K562 (cell line): ENCODE measurements around the gene CUL5. TPM values are rescaled to one million over a fixed set of nuclear protein-coding genes. Genes with fewer than 3 reads are reported as not detected.
"Not testable (repeated sequence)": the region's sequence is repeated elsewhere in the genome, so short reads cannot be mapped to it uniquely, and the experiment has no call there.

ENCODE experiments used
- ATAC-seq: fragments of 200-7000 bp; cut with Tn5 transposase; 3 replicates; pipeline ENCODE4 v1.9.1; 2020; ENCODE audit warnings: moderate library complexity
- BruUV-seq: library from RNA; stranded (reverse); fragments of 400-500 nt; replicated peaks from 2 replicates; lab custom pipeline; 2021; lab: Mats Ljungman, UMichigan
- CTCF ChIA-PET: fragments of 300-600 bp; formaldehyde crosslinking; extraction: SDS; loops from one replicate; lab custom pipeline; 2021; ENCODE audit warnings: low intra/inter-chr PET ratio; lab: Yijun Ruan, JAX
- POLR2A ChIA-PET: fragments of 300-600, 350-650 bp; sonication (Branson Sonifier 250); formaldehyde crosslinking; extraction: SDS; loops from one replicate; lab custom pipeline; 2021; ENCODE audit warnings: antibody characterized with exemption, inconsistent platforms; lab: Yijun Ruan, JAX
- DNase-seq, 4 experiments: peaks; one replicate each; pipeline versions ENCODE4 v3.0.0 to v3.0.0-alpha.2; 2011 to 2018; ENCODE audit warnings: low spot score in 3 of 4, mixed read lengths in 3 of 4; ENCODE audit errors: extremely low read depth in 1 of 4
- FAIRE-seq: peaks from 2 replicates; lab custom pipeline; 2011; peaks lifted over from hg19 to GRCh38; lab: Jason Lieb, UNC
- H2AFZ ChIP-seq: 2 replicates; pipeline ENCODE4 v1.6.0; 2011; ENCODE audit warnings: low read depth, low read length, control low read depth, inconsistent platforms
- H3K27ac ChIP-seq: fragments of 200-600 bp; 3 replicates; pipeline ENCODE4 v1.8.0; 2011; ENCODE audit warnings: low read depth, mild to moderate bottlenecking, control low read depth, inconsistent platforms, low read length, moderate library complexity, mixed read lengths; ENCODE audit errors: extremely low read depth
- H3K27me3 ChIP-seq, 2 experiments: fragments of 300-600 bp in 1 of 2; 2 replicates in 1 of 2; 3 replicates in 1 of 2; pipeline versions ENCODE4 v1.6.0 to v1.8.0; 2011; ENCODE audit warnings: inconsistent platforms in 2 of 2, low read length in 2 of 2, mild to moderate bottlenecking in 1 of 2, mixed read lengths in 1 of 2, moderate library complexity in 1 of 2; ENCODE audit not compliant: control insufficient read depth in 2 of 2, insufficient read depth in 2 of 2
- H3K36me3 ChIP-seq: fragments of 300-600 bp; 3 replicates; pipeline ENCODE4 v1.8.0; 2011; ENCODE audit warnings: mild to moderate bottlenecking, low read length, inconsistent platforms; ENCODE audit not compliant: control insufficient read depth, insufficient read depth
- H3K4me1 ChIP-seq, 2 experiments: fragments of 200-600 bp in 1 of 2; replicated peaks in 1 of 2; 2 replicates in 1 of 2; 3 replicates in 1 of 2; pipeline versions ENCODE4 v1.5.1 to v1.8.0; 2011; ENCODE audit warnings: inconsistent platforms in 2 of 2, low read length in 2 of 2, mild to moderate bottlenecking in 1 of 2, mixed read lengths in 1 of 2, moderate library complexity in 1 of 2; ENCODE audit not compliant: control insufficient read depth in 2 of 2, insufficient read depth in 2 of 2
- H3K4me2 ChIP-seq: 2 replicates; pipeline ENCODE4 v1.6.1; 2011; ENCODE audit warnings: low read length, control low read depth, inconsistent platforms, mixed read lengths; ENCODE audit not compliant: insufficient read depth
- H3K4me3 ChIP-seq: fragments of 200-600 bp; sonication (generic), shearing (Covaris generic); 2 replicates; pipeline ENCODE4 v1.5.1; 2016; ENCODE audit warnings: control low read depth, inconsistent platforms
- H3K79me2 ChIP-seq: fragments of 200-600 bp; 3 replicates; pipeline ENCODE4 v1.8.0; 2011; ENCODE audit warnings: low read length, inconsistent platforms; ENCODE audit not compliant: control insufficient read depth, insufficient read depth
- H3K9ac ChIP-seq, 2 experiments: 2 replicates each; pipeline versions ENCODE4 v1.6.0 to v1.6.1; 2011; ENCODE audit warnings: low read depth in 2 of 2, low read length in 2 of 2, control low read depth in 1 of 2, inconsistent platforms in 1 of 2, mild to moderate bottlenecking in 1 of 2, mixed read lengths in 1 of 2; ENCODE audit not compliant: insufficient read depth in 1 of 2
- H3K9me1 ChIP-seq: one replicate; pipeline ENCODE4 v1.6.0; 2011; ENCODE audit warnings: inconsistent platforms, mild to moderate bottlenecking, low read length, moderate library complexity; ENCODE audit not compliant: control insufficient read depth, insufficient read depth
- H3K9me3 ChIP-seq: replicated peaks from 2 replicates; pipeline ENCODE4 v1.5.1; 2011; ENCODE audit warnings: low read depth, low read length, inconsistent platforms; ENCODE audit not compliant: control insufficient read depth, insufficient read depth
- H4K20me1 ChIP-seq: replicated peaks from 2 replicates; pipeline ENCODE4 v1.6.1; 2011; ENCODE audit warnings: low read length, inconsistent platforms, mixed read lengths; ENCODE audit not compliant: control insufficient read depth, insufficient read depth
- ZNF121 ChIP-seq: sonication (generic); formaldehyde crosslinking; conservative IDR thresholded peaks from 2 replicates; pipeline ENCODE4 v1.8.0; 2022; ENCODE audit warnings: missing genetic modification reagents
- WGBS: fragments of 100-300 bp; shearing (Covaris generic); methylation state at CpG from one replicate; pipeline ENCODE4 v1.1.6; 2016; ENCODE audit warnings: low coverage, mixed read lengths; ENCODE audit not compliant: insufficient coverage; ENCODE audit errors: missing lambda C conversion rate; 5-methylcytosine and 5-hydroxymethylcytosine counted together
- in situ Hi-C: fragments of 300-500 bp; cut with MboI; formaldehyde crosslinking; loops from 4 replicates; pipeline ENCODE4 v1.15.0; 2018; ENCODE audit warnings: inconsistent platforms, mixed read lengths
- intact Hi-C: fragments of 100-400 bp; cut with micrococcal nuclease; formaldehyde crosslinking; loops from 2 replicates; pipeline ENCODE4 v1.14.2; 2022
- polyA plus RNA-seq, 8 experiments: library from polyadenylated mRNA; depleted of rRNA in 4 of 8; stranded (reverse) in 5 of 8; unstranded in 3 of 8; fragments of >200 nt; fragmentation: Nextera tagmentation in 2 of 8; fragmentation: Illumina TruSeq in 1 of 8; extraction: Ambion mirVana in 2 of 8; extraction: Trizol in 1 of 8; gene quantifications; 2 replicates each; pipeline versions ENCODE4 v1.2.1 to v1.2.3, GENCODE V29; 2011 to 2014; ENCODE audit warnings: inconsistent platforms in 1 of 8, missing spikeins in 1 of 8
- total RNA-seq, 7 experiments: library from RNA; depleted of rRNA in 6 of 7; stranded (reverse); fragments of >200 nt in 6 of 7; fragmentation: Illumina TruSeq in 2 of 7; extraction: Trizol in 2 of 7; gene quantifications; 2 replicates each; pipeline versions ENCODE4 v1.2.1 to v1.2.3, GENCODE V29; 2011 to 2021; ENCODE audit warnings: low replicate concordance in 1 of 7
- TF ChIP-seq, protein P1 (sequence below): fragments of 450-650 bp; IDR thresholded peaks from 2 replicates; pipeline ENCODE4 v1.6.1; 2018; ENCODE audit not compliant: partially characterized antibody

CUL5 gene
- total and polyA plus RNA-seq, 9 of the 15 experiments (the other 6 are each of a cell fraction or from before 2014, with no cell fraction given), result 14.3 to 45.9 (median 23.0) TPM

DNA sequence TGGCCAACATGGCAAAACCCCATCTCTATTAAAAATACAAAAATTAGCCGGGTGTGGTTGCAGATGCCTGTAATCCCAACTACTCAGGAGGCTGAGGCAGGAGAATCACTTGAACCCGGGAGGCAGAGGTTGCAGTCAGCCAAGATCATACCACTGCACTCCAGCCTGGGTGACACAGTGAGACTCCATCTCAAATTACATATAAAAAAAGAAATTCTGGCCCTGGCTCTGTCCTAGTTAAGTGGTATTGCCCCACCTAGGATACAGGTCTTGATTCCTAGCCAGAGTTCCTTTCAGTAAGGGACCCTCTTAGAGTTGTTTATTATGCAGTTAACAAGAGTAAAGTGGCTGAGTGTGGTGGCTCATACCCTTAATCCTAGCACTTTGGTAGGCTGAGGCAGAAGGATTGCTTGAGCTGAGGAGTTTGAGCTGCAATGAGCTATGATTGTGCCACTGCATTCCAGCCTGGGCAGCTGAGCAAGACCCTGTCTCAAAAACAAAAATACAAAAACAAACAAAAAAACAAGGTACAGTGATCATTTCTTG, 124.4 kb downstream of the CUL5 start:
- POLR2A ChIA-PET, result interaction anchor here (0.6 to 1.3 kb wide), 4 partner anchors 9 to 97 kb away, joined by 3 to 5 read pairs (median 3); no protein-coding TSS in a partner anchor
- CTCF ChIA-PET, H3K27ac ChIP-seq, intact Hi-C loops, H4K20me1 ChIP-seq, H3K4me2 ChIP-seq, DNase-seq, H3K9me3 ChIP-seq, H2AFZ ChIP-seq, H3K9me1 ChIP-seq, in situ Hi-C loops, ATAC-seq, H3K9ac ChIP-seq, H3K4me3 ChIP-seq, H3K4me1 ChIP-seq, BruUV-seq, FAIRE-seq, H3K27me3 ChIP-seq: not testable (repeated sequence)
- TF ChIP-seq, protein P1, sequence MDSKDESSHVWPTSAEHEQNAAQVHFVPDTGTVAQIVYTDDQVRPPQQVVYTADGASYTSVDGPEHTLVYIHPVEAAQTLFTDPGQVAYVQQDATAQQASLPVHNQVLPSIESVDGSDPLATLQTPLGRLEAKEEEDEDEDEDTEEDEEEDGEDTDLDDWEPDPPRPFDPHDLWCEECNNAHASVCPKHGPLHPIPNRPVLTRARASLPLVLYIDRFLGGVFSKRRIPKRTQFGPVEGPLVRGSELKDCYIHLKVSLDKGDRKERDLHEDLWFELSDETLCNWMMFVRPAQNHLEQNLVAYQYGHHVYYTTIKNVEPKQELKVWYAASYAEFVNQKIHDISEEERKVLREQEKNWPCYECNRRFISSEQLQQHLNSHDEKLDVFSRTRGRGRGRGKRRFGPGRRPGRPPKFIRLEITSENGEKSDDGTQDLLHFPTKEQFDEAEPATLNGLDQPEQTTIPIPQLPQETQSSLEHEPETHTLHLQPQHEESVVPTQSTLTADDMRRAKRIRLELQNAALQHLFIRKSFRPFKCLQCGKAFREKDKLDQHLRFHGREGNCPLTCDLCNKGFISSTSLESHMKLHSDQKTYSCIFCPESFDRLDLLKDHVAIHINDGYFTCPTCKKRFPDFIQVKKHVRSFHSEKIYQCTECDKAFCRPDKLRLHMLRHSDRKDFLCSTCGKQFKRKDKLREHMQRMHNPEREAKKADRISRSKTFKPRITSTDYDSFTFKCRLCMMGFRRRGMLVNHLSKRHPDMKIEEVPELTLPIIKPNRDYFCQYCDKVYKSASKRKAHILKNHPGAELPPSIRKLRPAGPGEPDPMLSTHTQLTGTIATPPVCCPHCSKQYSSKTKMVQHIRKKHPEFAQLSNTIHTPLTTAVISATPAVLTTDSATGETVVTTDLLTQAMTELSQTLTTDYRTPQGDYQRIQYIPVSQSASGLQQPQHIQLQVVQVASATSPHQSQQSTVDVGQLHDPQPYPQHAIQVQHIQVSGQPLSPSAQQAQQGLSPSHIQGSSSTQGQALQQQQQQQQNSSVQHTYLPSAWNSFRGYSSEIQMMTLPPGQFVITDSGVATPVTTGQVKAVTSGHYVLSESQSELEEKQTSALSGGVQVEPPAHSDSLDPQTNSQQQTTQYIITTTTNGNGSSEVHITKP, result peak; percentile 30
- TF ChIP-seq ZNF121 (CRISPR knock-in tag), result peak; percentile 37; the same call in 1 of the 2 replicates
- H3K36me3 ChIP-seq, result peaks cover 49% of the 10 kb centered on the region
- WGBS, result 93% methylated on average over 2 of the region's 2 CpGs
- H3K79me2 ChIP-seq, result peaks cover 13% of the 10 kb centered on the region; the same call in 2 of the 3 replicates
